Fibroblast of the conjunctiva (primary cell): ENCODE results near the gene FBXO48.

Source experiments
- DNase-seq: peaks from one replicate; pipeline ENCODE4 v3.0.0-alpha.2; 2010; ENCODE audit warnings: low read depth

The FBXO48 gene

GRCh38 chr2:68412127-68412819 is 54.8 kb downstream of the FBXO48 start:
- DNase-seq, result no peak

- no peak for DNase-seq
These were observed 55.5 kb downstream of the FBXO48 start for GRCh38 chr2:68411397-68412126.
